Activated T-cell treated with anti-CD3 and anti-CD28 coated beads, Interleukin-2, amount 50 U/mL, for 1 hour (primary cell): ENCODE measurements around the gene ELAVL1.

Source experiments
- DNase-seq: peaks from one replicate; pipeline ENCODE4 v3.0.0-alpha.2; 2020

ELAVL1 gene

DNA sequence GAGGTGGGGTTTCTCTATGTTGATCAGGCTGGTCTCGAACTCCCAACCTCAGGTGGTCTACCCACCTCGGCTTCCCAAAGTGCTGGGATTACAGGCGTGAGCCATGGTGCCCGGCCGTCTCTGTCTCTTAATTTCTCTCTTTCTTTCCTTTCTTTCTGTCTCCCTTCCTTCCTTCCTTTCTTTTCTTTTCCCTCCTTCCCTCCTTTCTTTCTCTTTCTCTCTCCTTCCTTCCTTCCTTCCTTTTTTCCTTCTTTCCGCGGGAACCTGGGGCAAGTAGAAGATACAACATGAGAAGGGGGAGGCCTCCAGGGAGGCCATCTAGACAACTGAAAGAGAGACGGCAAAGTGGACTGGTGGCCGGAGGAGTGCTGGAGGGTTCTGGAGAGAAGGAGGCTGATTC is 15.2 kb upstream of the ELAVL1 start:
- no peak for DNase-seq

DNA sequence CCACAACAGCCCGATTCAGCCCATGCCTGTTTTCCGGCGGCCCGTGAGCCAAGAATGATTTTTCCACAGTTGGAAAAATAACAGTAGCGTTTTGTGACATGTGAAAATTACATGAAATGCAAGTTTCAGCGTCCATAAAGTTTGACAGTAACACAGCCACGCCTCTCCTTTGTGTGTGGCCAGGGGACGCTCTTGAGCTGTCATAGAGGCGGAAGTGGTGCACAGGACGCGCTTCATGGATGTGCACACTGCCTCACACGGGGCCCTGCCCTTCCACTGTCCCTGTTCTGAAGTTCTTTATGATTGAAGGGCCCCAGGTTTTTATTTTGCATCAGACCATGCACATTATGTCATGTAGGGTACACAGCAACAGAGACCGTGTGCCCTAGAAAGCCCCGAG is 12.4 kb upstream of the ELAVL1 start:
- DNase-seq: peak; percentile 23

DNA sequence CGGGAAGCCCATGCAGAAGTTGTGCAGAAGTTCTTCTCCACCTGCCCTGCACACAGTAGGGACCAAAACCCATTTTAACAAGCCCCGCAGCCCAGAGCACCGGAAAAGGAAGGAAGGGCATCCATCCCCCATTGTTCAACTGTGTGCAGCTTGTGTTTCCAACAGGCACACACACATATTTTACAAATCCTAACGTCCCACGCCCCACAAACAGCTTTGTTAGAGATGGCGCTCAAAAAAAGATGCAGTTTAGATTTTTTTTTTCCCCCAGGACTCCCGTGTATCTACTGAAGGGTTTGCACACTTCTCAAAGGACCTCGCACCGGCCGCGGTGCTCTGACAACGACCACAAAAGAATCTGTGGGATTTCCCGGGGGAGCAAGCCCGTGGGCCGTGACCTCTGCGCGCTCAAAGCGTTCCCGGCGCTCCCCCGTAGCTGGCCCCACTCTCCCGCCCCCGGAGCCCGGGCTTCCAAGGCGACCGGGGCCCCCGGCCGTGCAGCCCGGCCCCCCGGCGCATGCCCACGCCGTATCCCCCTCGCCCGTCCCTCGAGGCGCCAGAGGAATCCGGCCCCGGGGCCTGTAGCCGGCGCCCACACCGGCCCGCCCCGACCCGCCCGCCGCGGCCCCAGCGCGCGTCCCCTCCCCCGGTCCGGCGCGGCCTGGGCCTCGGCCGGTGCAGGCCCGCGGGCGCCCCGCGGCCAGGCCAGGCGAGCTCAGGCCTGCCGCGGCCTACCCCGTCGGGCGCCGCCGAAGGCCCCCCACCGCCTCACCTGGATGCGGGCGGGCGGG is 523 bp downstream of the ELAVL1 start:
- peak; percentile 41 for DNase-seq

DNA sequence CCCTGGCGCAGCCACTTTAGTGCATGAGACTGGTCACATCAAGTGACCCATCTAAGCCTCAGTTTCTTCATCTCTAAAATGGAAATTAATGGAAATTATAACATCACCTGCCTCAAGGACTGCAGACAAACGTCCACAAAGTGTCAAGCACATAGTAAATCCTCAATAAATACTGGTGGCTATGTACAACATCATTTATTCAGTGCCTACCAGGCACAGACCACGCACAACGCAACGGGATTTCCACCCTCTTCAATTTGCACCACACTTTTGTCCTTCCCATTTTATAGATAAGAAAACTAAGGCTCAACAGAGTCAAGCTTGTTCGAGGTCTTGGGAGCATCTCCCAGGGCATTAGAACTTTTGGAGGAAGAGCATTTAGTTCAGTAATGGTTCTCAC is 1.4 kb downstream of the ELAVL1 start:
- no peak for DNase-seq

DNA sequence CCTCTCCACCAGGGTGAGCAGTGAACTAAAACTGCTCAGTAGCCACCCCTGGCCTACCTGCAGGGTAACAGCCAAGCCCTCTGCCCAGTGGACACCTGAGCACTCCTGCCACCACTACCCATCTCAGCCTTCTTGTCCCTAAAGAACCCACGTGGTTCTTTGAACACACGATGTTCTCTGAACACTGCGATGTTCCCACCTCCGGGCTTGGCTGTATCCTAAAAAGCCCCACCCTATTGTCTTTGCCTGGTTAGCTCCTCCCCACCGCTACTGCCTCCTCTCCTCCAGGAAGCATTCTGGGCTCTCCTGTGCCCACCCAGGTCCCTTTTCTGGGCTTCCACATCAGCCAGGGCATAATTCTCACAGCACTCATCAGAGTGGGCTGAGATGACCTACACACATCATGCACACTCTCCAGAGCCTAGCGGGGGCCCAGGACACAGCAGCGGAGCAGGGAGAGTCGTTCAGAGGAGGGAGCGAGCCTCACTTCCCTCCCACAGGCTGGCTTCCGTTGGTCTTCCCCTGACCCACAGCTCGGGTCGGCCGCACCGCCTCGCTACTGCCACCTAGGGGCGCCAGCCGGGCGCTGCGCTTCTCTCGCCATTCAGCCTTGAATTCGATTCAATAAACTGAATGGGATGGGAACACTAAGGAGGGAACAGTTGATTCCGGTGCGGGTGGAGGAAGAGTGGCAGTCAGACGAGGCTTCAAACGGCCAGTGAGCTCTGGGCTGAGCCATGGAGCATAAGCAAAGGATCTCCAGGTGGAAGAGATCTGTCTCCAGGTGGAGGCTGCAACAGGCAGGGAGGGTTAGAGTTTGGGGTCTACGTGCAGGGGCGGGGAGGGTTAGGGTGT is 3.2 kb downstream of the ELAVL1 start:
- peak; percentile 78 for DNase-seq

DNA sequence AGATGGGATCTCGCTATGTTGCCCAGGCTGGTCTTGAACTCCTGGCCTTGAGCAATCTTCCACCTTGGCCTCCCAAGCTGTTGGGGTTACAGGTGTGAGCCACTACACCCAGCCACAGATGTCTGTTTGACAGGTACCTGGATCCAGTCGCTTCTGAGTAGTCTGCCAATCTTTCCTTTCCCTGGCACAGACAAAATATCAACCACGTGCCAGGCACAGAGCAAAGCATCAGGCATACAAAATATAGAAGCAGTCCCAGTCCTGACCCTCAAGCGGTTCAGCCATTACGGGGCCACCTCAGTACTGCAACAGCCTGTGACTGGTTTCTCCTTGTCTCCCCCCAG is 3.8 kb downstream of the ELAVL1 start:
- no peak for DNase-seq

DNA sequence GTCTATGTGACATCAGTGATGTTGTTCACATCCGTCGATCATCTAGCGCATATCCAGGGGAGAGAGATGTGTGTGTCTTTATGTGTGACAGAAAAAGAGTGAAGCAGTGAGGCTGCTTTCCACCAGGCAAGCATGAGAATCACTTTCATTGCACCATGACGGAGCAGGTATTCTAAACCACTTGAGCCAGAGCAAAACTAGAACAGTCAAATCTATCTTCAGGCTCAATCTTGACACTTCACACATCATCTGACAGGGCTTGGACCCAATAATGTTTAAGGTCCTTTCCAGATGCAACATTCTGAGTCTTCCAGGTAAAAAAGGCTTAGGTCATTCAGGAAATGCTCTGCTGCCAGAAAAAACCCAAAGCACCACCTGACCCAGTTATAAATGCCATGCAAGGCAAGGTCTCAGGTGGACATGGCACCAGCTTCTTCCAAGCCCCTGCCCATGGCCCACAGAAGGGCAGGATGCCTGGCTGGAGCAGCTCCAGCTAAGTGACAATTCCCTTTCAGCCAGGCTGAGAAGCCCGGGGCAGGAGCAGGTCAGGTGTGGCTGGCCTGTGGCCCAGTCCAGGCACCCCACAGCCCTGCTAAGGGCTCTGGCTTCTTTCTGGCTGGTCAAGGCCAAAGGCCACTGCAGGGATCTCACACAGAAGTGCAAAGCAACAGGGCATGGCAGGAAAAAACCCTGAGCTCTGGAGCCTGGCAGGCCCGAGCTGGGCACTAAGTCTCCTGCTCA is 5.0 kb downstream of the ELAVL1 start:
- no peak for DNase-seq

DNA sequence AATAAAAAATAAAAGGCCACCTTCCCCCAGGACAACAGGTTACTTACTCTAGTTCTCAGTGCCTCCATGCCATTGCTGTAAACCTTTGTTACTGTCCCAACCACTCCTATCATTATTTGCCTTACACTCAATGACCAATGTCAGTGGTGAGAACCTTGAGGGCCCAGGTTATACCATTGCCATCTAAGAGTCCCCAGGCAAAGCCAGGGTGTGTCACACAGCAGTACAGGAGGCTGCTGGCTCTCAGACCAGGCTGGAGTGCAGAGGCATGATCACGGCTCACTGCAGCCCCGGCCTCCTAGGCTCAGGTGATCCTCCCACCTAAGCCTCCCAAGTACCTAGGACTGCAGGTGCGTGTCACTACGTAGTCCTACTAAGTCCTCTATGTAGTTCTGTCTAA is 6.1 kb downstream of the ELAVL1 start:
- no peak for DNase-seq

DNA sequence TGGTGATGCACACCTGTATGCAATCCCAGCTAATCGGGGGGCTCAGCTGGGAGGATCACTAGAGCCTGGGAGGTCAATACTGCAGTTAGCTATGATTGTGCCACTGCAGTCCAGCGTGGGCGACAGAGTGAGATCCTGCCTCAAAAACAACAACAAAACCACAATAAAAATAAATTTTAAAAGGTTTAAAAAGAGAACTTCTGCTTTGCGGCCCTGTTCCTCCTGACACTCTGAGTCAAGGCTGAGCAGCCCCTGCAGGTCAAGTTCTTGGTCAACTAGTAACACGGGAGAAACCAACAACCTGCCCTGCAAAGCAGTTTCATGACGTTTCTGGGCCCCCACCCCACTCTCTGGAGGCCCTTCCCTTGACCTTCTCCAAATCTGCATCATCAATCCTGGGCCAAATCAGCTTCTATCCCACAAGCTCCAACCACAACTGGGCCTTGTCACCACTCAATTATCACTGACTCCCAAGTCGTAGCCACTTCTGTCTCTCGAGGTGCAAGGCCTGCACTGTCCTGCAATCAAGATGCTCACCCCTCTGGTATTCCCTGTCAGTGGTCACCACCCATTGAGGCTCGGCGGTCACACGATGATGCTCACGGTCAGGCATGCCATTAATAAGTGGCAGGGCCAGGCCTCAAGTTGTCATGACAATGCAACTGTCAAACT is 7.5 kb downstream of the ELAVL1 start:
- no peak for DNase-seq

DNA sequence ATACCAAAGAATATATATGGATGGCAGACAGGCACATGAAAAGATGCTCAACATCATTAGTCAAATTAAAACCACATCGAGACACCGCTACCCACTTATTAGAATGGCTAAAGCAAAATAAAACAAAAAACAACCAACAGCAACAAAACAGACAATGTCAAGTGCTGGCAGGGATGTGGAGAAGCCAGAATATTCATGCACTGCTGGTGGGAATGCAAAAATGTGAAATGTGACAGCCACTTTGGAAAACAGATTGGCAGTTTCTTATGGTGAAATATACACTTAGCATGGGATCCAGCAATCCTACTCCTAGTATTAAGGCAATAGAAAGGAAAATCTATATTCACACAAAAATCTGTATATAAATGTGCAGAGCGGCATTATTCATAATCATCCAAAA is 8.6 kb downstream of the ELAVL1 start:
- no peak for DNase-seq

DNA sequence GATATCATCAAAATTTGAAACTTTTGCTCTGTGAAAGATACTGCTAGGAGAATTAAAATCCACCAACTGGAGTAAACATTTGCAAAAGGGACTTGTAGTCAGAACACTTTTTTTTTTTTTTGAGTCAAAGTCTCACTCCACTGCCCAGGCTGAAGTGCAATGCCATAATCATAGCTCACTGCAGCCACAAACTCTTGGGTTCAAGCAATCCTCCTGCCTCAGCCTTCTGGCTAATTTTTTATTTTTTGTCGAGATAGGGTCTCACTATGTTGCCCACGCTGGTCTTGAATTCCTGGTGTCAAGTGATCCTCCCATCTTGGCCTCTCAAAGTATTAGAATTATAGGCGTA is 9.7 kb downstream of the ELAVL1 start:
- no peak for DNase-seq

DNA sequence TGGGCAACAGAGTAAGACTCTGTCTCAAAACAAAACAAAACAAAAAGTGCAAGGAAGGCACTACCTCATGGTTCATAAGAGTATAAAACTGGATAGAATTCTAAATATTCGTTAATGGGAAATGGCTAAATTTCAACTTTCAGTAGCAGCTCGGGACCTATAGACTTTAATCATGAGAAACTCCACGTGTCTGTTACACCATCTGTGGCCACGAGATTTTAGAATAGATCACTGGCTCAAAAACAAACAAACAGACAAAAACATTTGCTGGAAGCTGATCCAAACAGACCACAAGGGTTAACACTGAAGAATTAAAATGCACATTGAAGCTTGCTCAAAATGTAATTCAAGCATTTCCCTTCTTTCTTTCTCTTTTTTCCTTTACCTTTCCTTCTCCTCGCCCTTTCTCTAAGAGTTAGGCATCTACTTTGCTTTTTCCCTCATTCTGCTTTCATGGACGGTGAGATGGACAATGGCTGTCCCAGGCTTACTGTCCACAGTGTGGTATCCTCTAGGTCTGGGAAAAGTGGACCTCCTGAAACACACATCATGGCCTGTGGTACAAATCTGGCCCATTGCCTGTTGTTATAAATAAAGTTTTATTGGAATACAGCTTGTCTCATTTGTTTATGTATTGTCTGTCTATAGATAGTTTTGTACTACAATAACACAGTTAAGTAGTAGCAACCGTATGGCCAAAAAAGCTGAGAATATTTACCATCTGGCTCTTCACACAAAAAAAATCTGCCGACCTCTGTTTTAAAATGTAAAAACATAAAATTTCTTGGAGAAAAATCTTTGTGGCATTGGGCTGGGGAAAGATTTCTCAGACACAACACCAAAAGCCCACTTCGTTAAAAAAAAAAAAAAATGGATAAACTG is 10.3 kb downstream of the ELAVL1 start:
- no peak for DNase-seq

DNA sequence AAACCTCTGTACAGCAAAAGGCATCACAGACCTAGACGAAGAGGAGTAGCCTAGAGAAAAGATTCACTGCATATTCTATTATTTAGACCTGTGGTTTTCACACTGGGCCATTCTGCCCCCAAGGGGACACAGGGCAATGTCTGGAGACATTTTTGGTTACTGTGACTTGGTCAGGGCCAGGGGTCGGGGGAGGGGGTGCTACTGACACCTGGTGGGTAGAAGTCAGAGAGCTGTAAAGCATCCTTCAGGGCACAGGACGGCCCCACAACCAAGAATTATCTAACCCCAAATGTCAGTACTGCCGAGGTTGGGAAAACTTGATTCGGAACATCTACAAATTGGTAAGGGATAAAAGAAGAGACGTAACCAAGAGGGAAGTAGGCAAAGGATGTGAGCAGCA is 11.3 kb downstream of the ELAVL1 start:
- DNase-seq: no peak

DNA sequence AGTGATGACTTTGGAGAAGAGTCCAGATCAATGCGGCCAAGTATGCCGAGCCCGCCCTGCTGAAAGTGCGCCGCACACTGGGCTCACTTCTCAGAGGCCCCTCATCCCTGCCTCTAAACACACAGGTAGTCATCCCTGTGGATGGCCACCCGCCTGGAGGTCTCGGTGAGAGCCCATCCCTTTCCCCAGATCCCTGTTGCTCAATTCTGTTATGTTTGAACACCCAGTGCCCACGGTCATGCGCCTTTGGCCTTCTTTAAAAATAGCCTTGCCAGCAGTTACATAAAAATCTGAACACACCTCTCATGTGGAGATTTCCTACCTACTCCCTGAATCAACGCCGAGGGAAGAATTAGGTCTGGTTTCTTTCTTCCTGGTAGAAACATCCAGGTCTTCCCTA is 11.9 kb downstream of the ELAVL1 start:
- DNase-seq: no peak

DNA sequence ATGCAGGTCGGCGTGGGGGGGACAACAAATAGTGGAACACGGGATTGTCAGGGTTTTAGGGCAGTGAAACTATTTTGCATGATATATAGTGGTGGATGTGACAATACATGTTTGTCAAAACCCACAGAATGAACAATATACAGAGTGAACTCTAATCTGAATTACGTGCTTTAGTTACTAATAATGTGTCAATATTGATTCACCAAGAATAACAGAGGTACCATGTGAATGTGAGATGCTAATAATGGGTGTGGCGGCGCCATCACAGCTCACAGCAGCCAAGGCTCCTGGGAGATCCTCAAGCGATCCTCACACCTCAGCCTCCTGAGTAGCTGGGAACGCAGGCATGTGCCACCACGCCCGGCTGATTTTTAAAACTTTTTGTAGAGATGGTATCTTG is 12.9 kb downstream of the ELAVL1 start:
- no peak for DNase-seq

DNA sequence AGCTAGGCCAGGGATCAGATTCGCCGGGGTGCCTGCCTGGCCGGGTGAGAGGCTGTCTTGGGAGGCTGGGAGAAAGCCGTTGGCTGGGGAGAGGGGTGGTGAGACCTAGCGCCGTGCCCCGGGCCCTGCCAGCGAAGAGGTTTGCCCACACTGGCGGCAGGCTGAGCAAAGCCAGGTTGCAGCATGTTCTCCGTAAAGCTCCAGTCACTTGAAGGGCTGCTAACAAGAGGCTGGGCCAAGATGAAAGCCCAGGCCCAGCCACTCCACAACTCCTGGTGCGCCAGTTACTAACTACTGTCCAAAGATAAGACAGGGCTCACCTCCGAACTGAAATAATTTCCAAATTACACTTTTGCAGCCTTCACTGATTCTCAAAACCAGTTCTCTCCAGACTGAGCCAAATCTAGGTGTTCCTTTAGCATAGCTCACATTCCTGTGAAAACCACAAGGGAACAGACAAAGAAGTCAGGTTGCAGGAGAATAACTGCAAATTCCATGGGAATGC is 16.3 kb downstream of the ELAVL1 start:
- DNase-seq: no peak

DNA sequence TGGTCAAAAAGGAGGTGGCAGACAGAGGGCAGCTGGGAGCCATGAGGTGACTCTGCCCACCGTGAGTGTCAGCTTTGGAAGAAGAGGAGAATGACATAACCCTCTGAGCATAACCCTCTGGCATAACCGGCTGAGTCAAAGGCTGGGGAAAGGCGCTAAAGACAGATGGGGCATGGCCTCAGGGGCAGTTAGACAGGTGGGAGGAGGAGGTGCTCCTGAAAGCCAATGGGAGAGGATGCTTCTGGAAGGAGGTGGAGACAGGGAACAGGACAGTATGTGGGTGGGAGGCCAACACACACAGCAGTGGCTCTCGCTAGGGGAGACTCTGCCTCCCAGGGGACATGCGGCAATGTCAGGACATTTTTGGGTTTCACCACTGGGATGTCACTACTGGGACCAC is 17.1 kb downstream of the ELAVL1 start:
- DNase-seq: no peak

DNA sequence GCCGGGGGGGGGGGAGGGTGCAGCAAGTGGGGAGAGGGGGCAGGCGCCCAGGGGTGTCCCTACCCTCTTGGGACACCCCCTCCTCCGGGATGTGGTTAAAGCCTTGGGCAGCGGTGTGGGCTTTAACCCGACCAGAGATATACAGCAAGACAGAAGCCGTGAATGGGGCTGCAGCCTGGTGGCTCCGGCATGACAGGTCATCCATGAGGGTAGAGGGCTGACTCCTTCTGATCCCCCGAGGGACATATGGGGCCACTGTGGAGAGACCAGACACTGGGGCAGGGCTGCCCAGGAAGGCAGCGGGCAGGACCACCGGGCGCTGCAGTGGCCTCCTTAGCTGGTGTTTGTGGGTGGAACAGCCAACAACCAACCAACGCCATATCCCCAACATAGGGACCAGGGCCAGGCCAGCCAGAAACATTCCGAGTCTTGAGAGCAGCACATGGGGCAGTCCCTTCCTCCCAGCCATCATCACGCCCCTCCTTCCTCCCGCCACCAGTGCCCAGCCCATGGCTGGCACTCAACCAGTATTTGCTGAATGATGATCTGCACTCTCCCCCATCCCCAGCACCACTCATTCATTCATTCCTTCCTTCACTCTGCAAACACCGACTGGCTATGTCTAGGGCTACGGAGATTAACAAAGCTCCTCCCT is 18.2 kb downstream of the ELAVL1 start:
- no peak for DNase-seq

DNA sequence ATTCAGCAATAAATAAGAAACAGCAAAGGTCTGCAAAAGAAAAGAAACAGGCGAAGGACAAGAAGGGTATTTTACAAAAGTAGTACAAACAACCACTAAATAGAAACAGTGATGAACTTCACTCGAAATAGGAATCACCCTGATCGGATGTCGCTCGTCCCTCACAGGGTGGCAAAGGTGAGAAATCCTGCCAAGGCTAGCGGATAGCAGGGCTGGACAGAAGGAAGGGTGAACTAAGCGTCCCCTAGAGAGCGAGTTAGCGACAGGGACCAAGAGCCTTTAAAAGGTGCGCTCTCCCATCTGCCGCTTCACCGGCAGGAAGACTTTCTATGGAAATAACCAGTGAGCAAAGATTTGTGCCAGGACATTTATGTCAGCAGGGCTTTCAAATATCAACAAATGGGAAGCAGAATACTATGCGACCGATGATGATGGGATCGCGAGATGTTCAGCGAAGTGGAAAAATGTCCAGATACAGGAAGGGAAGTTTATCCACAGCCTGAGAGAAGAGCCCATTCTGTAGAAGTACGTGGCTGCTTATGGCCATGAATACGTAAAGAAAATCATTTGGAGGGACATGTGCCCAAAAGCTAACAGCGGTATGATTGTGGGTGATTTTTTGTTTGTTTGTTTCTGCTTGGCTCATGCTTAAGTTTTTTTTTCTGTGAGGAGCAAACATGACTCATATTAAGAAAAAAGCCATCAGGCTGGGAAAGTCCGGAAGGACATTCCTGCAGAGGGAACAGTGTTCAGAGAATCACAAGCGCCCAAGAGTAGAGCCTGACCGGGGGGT is 18.9 kb downstream of the ELAVL1 start:
- no peak for DNase-seq

DNA sequence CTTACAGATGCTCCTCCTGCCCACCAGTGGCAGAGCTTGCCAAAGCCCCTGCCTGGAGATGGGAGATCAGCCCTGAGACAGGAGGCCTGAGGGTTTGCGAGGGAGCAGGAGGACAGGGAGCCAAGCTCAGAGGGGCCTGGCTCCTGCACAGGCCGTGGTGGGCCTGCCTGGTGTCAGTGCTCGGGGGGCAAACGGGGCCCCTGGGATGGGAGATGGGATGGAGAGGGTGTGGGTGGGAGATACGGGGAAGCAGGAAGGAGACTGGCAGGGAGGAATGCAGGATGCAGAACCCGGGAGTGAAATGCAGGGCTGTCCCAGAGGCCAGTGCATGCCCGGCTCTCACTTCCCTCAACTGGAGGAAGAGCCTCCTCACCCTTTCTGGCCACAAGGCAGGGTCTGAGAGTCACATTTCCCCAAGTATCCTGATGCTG is 19.9 kb downstream of the ELAVL1 start:
- no peak for DNase-seq
